GM18526 (cell line): ENCODE measurements around the gene LRRFIP1.

Experiments
- POLR2A ChIP-seq: IDR thresholded peaks from 3 replicates; pipeline ENCODE4 v1.6.1; 2011; ENCODE audit not compliant: insufficient read length; ENCODE audit errors: extremely low read depth

The LRRFIP1 gene

DNA sequence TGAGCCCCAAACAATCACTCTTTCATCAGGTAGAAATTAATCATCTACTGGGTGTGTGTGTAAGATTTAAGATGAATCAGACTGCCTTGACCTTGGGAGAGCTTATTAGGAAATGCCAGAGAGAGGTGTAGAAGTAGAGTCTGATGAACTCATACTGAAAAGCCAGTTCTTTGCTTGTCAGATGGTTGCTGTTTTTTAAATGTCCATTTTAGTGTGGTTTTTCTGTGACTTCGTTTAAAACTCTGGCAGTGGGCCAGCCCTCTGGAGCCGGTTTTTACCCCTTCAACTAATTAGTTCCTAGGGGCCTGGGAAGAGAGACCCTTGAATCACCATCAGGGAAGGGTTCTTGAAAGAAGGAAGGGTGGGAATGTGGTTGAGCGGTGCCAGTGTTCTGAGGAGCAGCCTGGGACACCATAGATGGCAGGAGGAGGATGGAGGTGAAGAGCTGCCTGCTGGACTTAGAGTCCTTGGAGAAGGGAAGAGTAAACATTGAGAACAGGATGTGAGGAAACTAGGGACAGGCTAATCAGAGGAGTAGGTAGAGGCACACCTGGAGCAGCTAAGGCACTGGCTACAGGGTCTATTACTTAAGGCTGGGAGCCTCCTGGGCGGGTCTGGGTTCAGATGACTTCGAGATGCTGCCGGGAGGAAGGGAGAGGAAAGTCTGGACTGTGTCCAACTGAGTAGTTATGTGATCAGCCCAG lies 66.1 kb downstream of the LRRFIP1 start:
- no peak for TF ChIP-seq POLR2A

DNA sequence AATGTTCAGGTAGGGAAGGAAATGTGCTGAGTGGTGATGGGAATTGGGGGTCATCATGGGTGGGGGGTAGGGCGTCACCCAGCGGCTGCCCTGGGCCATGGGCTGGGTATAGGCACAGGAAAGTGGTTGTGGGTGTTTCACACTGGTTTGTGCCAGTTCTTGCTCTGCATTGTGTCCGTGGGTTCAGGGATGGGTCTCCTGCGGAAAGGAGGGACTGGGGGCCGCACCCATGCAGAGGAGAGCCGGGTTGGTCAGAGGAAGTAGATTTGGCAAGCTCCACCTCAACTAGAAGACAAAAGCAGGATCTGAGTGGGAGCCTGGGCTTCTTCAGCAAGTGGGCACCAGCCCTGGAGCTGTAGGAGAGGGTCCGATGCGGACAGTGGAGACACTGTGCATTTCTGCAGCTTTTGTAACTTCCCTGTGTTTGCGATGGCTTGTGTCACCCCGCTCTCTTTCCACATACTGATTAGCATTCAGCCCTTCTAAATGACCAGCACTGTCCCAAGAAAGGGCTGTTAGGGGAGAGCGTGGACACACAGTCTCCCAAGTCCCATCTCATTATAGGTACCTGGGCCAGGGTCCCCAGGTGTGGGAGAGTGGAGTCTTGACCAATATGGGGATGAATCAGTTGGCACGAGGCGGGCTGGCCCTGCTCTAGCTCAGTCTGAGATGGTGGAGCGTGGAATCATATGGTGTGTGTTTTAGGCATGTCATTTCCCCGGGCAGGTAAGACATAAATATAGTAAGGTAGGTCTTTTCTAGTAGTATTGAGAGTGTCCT lies 67.2 kb downstream of the LRRFIP1 start:
- TF ChIP-seq POLR2A: peak; percentile 41

DNA sequence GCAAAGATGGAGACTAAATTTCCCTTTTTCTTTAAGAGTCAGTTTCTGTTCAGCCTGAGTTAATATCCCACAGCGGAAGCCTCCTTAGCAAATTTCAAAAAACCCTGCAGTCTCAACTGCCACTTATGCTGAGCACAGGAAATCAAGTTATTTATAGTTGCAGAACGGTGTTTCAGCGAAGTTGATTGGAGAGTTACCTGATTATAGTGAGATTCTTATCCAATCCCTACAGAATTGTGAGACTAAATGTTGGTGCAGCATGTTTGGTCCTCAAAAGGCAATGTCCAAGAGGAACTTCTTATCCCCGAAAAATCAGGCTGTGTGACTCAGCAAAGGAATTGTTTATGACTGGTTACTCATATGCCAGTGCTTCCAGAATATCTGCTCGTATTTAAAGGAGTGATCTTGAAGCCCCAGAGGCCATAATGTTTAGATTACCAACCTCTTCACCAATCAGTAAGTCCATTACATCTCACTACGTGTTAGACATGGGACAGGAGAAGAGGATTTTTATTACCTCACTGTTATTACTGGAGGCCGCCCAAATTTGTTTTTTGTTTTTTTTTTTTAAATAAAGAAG lies 67.9 kb downstream of the LRRFIP1 start:
- TF ChIP-seq POLR2A: no peak

DNA sequence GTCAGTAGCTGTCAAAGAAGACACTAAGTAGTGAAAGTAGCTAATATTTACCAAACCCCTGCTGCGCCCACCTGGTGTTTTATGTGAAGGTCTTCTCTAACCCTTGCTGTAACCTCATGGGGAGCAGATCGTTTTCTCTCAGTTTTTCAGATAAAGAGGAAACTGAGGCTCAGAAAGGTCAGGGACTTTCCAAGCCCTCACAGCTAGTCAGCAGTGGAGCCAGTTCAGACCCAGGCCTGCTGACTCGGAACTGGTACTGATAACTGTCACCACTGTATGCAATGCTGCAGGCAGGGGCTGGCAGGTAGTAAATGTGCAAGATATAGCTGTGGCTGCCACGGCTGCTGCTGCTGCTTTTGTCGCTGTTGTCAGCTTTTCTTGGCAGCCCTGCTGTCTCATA lies 69.1 kb downstream of the LRRFIP1 start:
- no peak for TF ChIP-seq POLR2A

DNA sequence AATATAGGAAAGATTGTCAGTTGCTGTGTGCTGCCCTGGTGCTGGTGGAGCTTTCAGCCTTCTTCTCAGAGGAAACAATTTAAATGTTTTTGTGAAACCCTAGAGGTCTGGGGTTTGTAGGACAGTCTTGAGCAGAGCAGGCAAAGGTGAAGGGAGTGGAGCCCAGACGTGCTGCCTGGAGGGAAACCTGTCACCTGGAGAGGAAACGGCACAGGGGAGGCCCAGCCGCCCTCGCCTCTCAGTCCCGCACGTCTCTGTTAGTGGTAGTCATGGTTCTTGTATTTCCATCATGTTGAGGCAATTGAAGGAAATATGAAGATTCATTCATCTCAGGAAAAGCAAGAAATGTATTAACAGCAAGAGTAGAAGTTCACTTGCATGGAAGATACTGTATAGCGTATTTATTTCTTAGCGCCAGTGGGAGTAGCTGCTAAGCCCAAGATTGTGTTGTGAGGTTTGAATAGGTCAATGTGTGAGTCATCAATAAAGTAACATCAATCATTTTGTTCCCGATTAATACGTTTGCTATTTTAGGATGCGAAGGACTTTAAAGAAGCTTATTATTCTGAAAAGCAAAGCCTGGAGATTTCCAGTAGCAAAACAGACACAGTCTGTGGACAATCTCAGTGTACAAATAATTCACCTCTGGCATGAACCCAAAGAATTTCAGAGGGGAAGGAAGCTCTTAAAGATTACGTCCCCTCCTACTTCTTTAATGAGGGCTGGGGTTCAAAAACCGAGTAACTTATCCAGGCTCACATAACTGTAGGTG lies 70.4 kb downstream of the LRRFIP1 start:
- TF ChIP-seq POLR2A: no peak

DNA sequence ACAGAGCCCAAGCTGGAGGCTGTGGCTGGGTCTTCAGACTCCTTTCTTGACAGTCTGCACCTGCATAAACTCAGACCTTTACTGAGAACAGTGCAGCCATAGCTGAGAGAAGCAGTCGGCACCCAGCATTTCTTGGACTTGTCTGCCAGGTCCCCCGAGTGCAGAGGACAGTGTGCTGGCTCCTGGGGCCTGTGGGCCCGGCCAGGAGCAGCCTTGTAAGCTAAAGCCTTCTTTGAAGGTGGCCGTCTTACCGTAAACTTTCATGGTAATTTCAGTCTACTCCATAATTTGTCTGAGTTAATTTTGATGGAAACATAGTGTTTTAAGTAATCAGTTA lies 70.9 kb downstream of the LRRFIP1 start:
- TF ChIP-seq POLR2A: no peak

DNA sequence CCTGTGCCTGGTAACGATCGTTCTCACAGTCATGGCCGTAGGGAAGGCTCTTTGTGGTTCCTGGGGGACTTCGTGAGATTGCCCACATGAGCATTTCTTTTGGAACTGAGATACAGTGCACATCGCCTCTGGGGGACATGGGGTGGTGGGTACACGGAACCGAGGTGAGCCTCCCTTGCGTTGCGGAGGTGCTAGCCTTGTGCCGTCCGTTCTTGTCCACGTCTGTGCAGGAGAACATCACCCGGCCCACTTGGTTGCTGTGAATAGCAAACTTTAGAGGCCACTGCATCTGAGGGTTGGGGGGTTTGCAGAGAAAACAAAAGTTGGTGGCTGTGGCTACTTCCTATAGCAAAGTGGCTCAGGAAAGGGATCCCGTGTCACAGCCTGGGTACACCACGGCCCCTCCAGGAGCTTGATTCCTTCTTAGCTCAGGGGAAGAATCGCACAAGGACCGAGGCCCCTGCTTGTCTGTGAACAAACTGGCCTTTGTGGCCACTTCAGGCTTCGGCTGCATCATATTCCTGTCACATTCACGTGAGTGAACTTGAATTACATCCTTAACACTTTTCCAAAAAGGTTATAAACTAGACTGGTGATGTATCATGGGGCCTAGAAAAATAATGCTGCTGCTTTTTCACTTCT lies 72.6 kb downstream of the LRRFIP1 start:
- no peak for TF ChIP-seq POLR2A

DNA sequence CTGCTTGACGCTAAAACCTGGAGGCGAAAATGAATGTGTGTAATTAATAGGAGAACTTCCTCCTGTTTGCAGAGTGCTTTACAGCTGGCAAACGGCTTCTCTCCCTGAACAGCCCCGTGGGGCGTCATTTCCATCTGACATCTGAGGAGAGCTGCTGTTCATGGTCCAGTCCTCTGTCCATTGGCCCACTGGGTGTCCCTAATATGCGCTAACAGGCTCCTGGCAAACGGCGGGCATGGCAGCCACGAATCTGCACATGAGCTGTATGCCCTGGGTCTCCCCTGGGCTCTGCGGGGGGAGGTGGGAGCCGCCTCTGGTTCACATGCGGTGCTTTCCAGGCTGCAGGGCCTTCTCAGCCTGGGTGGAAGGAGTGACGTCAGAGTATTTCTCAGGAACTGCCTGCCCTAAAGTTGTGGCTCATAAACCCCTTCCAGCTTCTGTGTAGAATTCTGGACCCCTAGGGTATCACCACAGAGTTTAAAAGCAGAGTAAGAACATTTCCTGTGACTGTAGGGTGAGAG lies 73.2 kb downstream of the LRRFIP1 start:
- TF ChIP-seq POLR2A: no peak

DNA sequence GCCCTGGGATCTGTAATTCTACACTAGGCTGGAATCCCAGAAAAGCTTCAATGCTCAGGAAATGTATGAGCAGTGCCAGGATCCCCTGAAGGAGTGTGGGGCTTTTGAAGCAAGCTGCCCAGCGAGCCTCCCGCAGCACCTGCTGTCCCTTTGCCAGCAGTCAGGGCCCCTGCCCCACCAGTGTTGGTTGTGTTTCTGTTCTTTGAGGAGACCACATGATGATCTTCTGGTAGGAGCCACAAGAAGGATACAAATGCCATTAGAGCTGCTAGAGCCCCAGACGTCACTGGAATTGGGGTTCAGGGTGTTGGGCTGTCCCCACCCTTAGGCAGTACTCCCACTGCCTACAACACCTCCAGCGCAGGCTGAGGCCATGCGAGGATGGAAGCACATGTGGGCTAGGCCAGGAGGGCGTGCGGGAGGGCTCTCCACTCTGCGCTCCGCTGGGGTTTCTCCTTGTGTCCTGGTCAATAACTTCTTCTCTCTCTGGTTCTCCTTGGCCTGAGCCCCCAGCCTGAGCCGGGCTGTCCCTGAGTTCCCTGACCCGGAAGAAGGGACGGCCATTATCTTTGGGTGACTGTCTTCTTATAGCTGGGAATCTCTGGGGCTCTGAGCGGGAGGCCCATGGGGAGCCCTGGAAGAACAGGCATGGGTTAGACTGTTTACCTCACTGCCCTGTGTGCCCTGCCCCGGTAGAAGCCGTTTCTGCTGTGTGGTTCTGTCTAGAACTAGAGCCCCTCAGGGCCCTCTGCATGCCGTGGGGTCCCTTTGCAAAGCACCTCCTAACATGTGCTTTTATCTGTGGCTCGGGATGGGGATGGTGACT lies 73.9 kb downstream of the LRRFIP1 start:
- TF ChIP-seq POLR2A: no peak

DNA sequence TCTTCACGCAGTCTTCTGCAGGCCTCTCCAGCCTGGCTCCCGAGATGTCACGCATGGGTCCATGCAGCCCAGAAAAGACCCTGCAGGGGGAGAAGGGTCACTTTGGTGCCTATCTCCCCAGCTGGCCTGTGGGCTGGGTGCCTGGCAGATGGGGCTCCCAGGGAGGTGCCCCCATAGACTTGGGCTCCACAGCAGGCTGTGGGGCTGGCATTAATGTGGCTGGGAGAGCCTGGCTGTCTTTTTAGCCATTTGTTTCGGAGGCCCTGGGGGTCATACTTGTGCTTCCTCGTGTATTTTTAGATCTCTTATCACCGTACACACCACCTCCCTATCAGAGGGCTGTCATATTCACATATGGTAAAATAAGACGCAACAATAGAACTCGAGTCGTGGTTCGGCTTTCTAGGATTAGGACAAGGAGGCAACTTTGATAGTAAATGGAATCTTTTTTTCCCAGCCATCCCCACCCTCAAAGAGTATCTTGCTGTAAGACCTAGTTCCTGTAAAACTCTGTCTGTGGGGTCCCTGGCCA lies 74.5 kb downstream of the LRRFIP1 start:
- TF ChIP-seq POLR2A: no peak

DNA sequence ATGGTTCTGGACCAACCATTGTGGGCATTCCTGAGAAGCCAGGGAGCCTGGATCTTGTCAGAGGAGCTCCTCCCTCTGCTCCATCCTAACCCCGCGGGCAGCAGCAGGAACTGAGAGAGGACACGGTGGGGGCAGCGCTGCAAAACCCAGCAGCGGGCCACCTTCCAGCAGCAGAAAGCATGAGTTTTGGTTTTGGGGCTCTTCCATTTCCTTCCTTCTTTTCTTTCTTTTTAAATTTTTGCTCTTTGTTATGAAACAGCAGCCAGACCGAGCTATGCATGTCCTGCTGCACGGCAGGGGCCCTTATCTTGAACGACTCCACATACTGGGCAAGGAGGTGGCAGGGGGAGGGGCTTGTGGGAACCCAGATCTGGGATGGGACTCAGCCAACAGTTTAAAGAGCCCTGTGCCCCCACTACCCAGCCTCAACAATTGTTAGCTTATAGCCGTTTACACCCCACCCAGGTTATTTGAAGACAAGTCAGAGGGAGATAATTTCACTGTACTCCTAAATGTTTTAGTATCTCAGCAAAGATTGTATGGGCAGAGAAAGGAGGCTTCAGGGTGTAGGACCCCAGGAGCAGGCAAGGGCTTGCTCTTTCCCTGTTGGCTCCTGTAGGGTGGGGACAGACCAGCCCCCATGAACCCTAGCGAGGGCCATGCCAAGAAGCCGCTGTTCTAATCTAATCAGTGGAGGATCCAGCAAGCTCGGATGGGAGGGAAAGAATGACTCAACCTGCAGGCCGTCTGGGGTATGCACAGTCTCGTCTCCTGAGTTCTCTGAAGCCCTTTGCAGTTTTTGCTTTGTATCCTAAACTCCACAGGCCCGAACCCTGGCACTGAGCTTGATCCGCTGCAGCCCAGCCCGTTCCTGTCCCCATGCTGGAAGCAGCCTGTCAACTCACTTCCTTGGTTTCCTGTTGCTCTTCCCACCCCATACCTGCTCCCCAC lies 75.3 kb downstream of the LRRFIP1 start:
- no peak for TF ChIP-seq POLR2A

DNA sequence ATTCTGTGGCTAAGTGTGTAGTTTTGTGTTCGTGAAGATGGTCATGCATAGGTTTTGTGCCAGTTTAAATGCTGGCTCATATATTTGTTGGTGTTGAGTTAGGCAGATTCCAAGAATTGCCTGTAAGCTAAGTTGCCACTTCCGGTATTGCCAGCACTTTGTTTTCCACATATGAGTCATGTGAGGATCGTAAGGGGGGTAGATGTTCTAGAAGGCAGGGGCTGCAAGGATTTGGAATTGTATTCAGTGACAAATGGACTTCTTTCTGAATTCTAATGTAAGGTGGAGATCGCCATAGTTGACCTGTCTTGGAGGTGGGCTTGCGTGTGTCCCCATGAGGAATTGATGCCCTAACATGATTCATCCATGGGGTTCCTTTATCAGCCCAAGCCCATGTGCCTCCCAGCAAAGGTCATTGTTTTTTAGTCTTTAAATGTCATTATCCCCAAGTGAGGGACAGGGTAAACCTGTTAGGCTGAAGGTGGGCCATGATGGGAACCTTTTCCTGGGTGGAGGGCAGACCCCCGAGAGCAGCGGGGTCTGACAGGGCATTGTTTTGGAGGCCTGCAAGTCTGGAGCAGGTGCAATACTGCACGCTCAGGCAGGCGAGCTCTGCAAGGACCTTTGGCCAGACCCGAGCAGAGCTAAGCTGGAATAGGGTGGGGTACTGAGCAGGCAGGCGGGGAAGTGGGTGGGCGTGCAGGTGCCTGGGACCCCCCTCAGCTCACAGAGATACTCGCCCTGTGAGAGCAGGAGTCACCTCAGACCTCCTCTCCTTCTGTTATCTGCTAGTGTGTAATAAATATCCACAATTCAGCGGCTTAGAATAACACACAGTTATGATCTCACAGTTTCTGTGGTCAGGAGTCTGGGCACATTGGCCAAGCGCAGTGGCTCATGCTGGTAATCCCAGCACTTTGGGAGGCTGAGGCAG lies 77.4 kb downstream of the LRRFIP1 start:
- TF ChIP-seq POLR2A: no peak
